Measurements from ENCODE around the gene ACRBP.
A peak's percentile ranks its signal among the peaks of the same experiment; 100 is the strongest.

ACRBP gene

DNA sequence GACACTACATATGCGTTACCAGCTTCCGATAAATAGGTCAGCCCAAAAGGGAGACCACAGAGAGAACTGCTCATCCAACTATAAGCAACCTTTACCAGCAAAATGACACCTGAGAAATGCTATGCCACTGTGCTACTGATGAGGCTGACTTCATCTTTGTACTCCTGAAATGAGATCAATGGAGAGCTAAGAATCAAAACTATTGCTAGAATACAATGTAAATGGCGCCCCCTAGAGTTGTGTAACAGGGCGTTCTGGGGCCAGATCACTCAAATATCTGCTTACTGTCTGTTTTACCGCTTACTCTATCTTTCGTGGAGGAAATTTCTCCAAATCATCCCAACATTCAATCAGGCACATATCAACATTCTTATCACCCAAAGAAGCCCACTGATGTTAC lies 37.4 kb upstream of the ACRBP start:
- no peak overlapping the region for H3K4me2 ChIP-seq (ENCODE audit: low read length)
- TF ChIP-seq, protein P1, sequence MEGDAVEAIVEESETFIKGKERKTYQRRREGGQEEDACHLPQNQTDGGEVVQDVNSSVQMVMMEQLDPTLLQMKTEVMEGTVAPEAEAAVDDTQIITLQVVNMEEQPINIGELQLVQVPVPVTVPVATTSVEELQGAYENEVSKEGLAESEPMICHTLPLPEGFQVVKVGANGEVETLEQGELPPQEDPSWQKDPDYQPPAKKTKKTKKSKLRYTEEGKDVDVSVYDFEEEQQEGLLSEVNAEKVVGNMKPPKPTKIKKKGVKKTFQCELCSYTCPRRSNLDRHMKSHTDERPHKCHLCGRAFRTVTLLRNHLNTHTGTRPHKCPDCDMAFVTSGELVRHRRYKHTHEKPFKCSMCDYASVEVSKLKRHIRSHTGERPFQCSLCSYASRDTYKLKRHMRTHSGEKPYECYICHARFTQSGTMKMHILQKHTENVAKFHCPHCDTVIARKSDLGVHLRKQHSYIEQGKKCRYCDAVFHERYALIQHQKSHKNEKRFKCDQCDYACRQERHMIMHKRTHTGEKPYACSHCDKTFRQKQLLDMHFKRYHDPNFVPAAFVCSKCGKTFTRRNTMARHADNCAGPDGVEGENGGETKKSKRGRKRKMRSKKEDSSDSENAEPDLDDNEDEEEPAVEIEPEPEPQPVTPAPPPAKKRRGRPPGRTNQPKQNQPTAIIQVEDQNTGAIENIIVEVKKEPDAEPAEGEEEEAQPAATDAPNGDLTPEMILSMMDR (IDR thresholded peaks at IDR 0.05; ENCODE audit: low read depth, low read length, poor library complexity, severe bottlenecking), result peak; percentile 84
- no peak for TF ChIP-seq EZH2phosphoT487 (IDR thresholded peaks at IDR 0.05; ENCODE audit: borderline replicate concordance, low read length)
- H3K4me1 ChIP-seq (ENCODE audit: control insufficient read depth, low read length), result peaks cover 45% of the 10 kb centered on the region
- peaks cover 72% of the 10 kb centered on the region for H3K36me3 ChIP-seq (ENCODE audit: control insufficient read depth, low read length)
- no peaks in the 10 kb centered on the region for H3K27me3 ChIP-seq (ENCODE audit: control insufficient read depth, low read length)
- H3F3A ChIP-seq (ENCODE audit: control insufficient read depth, insufficient read depth), result peaks cover 11% of the 10 kb centered on the region
- H4K20me1 ChIP-seq (ENCODE audit: control insufficient read depth, insufficient read depth, low read depth, low read length), result peaks cover 7% of the 10 kb centered on the region
- H3K9me2 ChIP-seq (replicated peaks; ENCODE audit: control insufficient read depth, low read length), result no peaks in the 10 kb centered on the region
- H3K4me3 ChIP-seq (ENCODE audit: low read length), result no peak overlapping the region
- H3K27ac ChIP-seq (ENCODE audit: low read depth, low read length), result no peak overlapping the region
- peaks cover 95% of the 10 kb centered on the region for H3K79me2 ChIP-seq (ENCODE audit: control insufficient read depth, low read length)
- H3K9me3 ChIP-seq (ENCODE audit: control insufficient read depth, insufficient read depth, low read length), result no peaks in the 10 kb centered on the region

DNA sequence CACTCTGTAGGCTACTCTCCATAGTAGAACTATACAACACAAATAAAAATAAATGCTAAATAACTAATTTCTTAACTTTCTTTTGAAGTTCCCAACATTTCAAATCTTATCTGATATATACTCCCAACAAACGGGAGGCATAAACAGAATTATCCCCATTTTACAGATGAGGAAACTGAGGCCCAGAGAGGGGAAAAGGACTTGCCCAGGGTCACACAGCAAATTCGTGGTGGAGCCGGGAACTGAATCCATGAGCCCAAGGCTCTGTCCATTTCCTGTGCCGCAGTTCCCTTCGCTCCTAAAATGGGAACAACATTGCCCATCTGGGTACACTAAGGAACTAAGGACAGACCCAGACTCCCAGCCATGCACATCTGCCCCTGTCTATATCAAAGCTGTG lies 29.7 kb upstream of the ACRBP start:
- no peak overlapping the region for H3K4me3 ChIP-seq (ENCODE audit: low read length)
- peaks cover 17% of the 10 kb centered on the region for H3K4me1 ChIP-seq (ENCODE audit: control insufficient read depth, low read length)
- no peaks in the 10 kb centered on the region for H4K20me1 ChIP-seq (ENCODE audit: control insufficient read depth, insufficient read depth, low read depth, low read length)
- H3K27ac ChIP-seq (ENCODE audit: low read depth, low read length), result no peak overlapping the region
- H3F3A ChIP-seq (ENCODE audit: control insufficient read depth, insufficient read depth), result no peaks in the 10 kb centered on the region
- peaks cover 93% of the 10 kb centered on the region for H3K36me3 ChIP-seq (ENCODE audit: control insufficient read depth, low read length)
- peaks cover 44% of the 10 kb centered on the region for H3K79me2 ChIP-seq (ENCODE audit: control insufficient read depth, low read length)
- H3K27me3 ChIP-seq (ENCODE audit: control insufficient read depth, low read length), result no peaks in the 10 kb centered on the region
- no peaks in the 10 kb centered on the region for H3K9me3 ChIP-seq (ENCODE audit: control insufficient read depth, insufficient read depth, low read length)
- TF ChIP-seq EZH2phosphoT487 (IDR thresholded peaks at IDR 0.05; ENCODE audit: borderline replicate concordance, low read length), result no peak
- TF ChIP-seq, protein P1 (IDR thresholded peaks at IDR 0.05; ENCODE audit: low read depth, low read length, poor library complexity, severe bottlenecking), result no peak
- no peaks in the 10 kb centered on the region for H3K9me2 ChIP-seq (replicated peaks; ENCODE audit: control insufficient read depth, low read length)
- no peak overlapping the region for H3K4me2 ChIP-seq (ENCODE audit: low read length)

DNA sequence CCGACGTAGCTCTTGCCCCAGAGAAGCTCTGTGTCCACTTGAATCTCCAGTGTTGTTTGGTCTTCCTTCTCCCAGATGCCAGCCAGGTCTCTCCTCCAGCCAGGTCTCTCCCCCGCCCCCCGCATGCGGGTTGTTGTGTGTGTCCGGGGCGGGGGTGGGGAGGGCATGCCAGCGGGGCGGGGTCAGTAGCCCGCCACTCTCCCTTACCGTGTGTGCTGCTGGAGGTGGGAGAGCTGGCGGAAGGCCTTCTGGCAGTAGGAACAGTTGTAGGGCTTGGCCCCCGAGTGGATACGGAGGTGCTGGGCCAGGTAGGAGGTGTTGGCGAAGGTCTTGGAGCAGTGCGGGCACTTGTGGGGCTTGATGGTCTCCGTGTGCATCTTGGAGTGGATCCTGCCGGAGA lies 24.9 kb upstream of the ACRBP start:
- H3K4me2 ChIP-seq (ENCODE audit: low read length), result no peak overlapping the region
- no peaks in the 10 kb centered on the region for H4K20me1 ChIP-seq (ENCODE audit: control insufficient read depth, insufficient read depth, low read depth, low read length)
- H3K27me3 ChIP-seq (ENCODE audit: control insufficient read depth, low read length), result no peaks in the 10 kb centered on the region
- no peak overlapping the region for H3K4me3 ChIP-seq (ENCODE audit: low read length)
- H3K79me2 ChIP-seq (ENCODE audit: control insufficient read depth, low read length), result peaks cover 10% of the 10 kb centered on the region
- H3K36me3 ChIP-seq (ENCODE audit: control insufficient read depth, low read length), result peaks cover 100% of the 10 kb centered on the region
- peaks cover under 1% of the 10 kb centered on the region; the same call in 1 of the 2 replicates for H3K4me1 ChIP-seq (ENCODE audit: control insufficient read depth, low read length)
- no peaks in the 10 kb centered on the region for H3K9me3 ChIP-seq (ENCODE audit: control insufficient read depth, insufficient read depth, low read length)
- no peak overlapping the region for H3K27ac ChIP-seq (ENCODE audit: low read depth, low read length)
- TF ChIP-seq, protein P1 (IDR thresholded peaks at IDR 0.05; ENCODE audit: low read depth, low read length, poor library complexity, severe bottlenecking), result no peak
- TF ChIP-seq EZH2phosphoT487 (IDR thresholded peaks at IDR 0.05; ENCODE audit: borderline replicate concordance, low read length), result no peak
- no peaks in the 10 kb centered on the region for H3K9me2 ChIP-seq (replicated peaks; ENCODE audit: control insufficient read depth, low read length)
- H3F3A ChIP-seq (ENCODE audit: control insufficient read depth, insufficient read depth), result peaks cover 4% of the 10 kb centered on the region

Measured in DOHH2 (cell line).